Measurements from ENCODE around the gene EXT2. TPM values are rescaled to one million over a fixed set of nuclear protein-coding genes. Genes with fewer than 3 reads are reported as not detected.

Gene EXT2
- total and polyA plus RNA-seq, 2 of the 13 experiments (the other 11 are each of a cell fraction or from before 2014, with no cell fraction given), result 61.5 to 68.7 TPM

GRCh38 chr11:44138286-44138685 is 42.8 kb downstream of the EXT2 start:
- no peak overlapping the region for H3K9ac ChIP-seq (ENCODE audit: insufficient read depth, low read depth, low read length)
- TF ChIP-seq REL (CRISPR knock-in tag; conservative IDR thresholded peaks at IDR 0.05) (no peak), NR2C2 (CRISPR knock-in tag; IDR thresholded peaks at IDR 0.05; ENCODE audit: borderline replicate concordance) (no peak), DNMT1 (CRISPR knock-in tag; IDR thresholded peaks at IDR 0.05) (no peak), MXI1 (IDR thresholded peaks at IDR 0.05; ENCODE audit: borderline replicate concordance, low read depth, low read length) (no peak), RAD51 (IDR thresholded peaks at IDR 0.05; ENCODE audit: borderline replicate concordance) (no peak), ZNF18 (CRISPR knock-in tag; IDR thresholded peaks at IDR 0.05; ENCODE audit: insufficient replicate concordance) (no peak), CCDC6 (CRISPR knock-in tag; IDR thresholded peaks at IDR 0.05) (no peak), SAP130 (CRISPR knock-in tag; IDR thresholded peaks at IDR 0.05; ENCODE audit: low read depth) (no peak), GLMP (CRISPR knock-in tag; IDR thresholded peaks at IDR 0.05; ENCODE audit: borderline replicate concordance) (no peak), ARNTL (CRISPR knock-in tag; IDR thresholded peaks at IDR 0.05) (no peak), SMC3 (IDR thresholded peaks at IDR 0.05; ENCODE audit: low read length) (no peak), ZNF558 (CRISPR knock-in tag; IDR thresholded peaks at IDR 0.05; ENCODE audit: borderline replicate concordance) (no peak), PAF1 (CRISPR knock-in tag; IDR thresholded peaks at IDR 0.05) (no peak), IRX3 (CRISPR knock-in tag; IDR thresholded peaks at IDR 0.05; ENCODE audit: borderline replicate concordance, low read depth) (no peak)
- ChIA-PET CTCF (ENCODE audit: low intra/inter-chr PET ratio, low total read pairs) (no interaction called here), POLR2A (no interaction called here)
- peaks cover 15% of the 10 kb centered on the region for H3K4me1 ChIP-seq (ENCODE audit: insufficient read depth, low read length)
- DNase-seq (ENCODE audit: low spot score), result no peak
- no TSS peak for BruUV-seq (replicated peaks)
- no peaks in the 10 kb centered on the region for H3K79me2 ChIP-seq (ENCODE audit: insufficient read depth, low read length)
- intact Hi-C loops (cut with micrococcal nuclease; ENCODE audit: unreplicated experiment), result loop anchor here (2.0 kb wide), 1 partner anchor 35 kb away; no protein-coding TSS in a partner anchor
- FAIRE-seq, result no peak
- ATAC-seq, result no peak
- in situ Hi-C loops (cut with HindIII; ENCODE audit: extremely low pct_ligation_motif_present, low pct_unique_long_range_greater_than_20kb), result no loop called here
- no peak overlapping the region for H3K4me3 ChIP-seq (replicated peaks in 1 of 3; ENCODE audit: insufficient read depth in 1 of 3, low read depth in 2 of 3, low read length in 3 of 3)
- 98% methylated on average over 2 of the region's 2 CpGs for WGBS (ENCODE audit: low lambda C conversion rate)
- H3K4me2 ChIP-seq (ENCODE audit: low read depth, low read length), result no peak overlapping the region
- H4K20me1 ChIP-seq (ENCODE audit: insufficient read depth, low read length), result no peaks in the 10 kb centered on the region
- H3K27me3 ChIP-seq (ENCODE audit: control insufficient read depth in 1 of 2, insufficient read depth in 2 of 2, low read length in 2 of 2), result no peaks in the 10 kb centered on the region
- no peak overlapping the region for H2AFZ ChIP-seq (ENCODE audit: low read length)
- H3K36me3 ChIP-seq (replicated peaks in 1 of 2; ENCODE audit: control insufficient read depth in 1 of 2, insufficient read depth in 2 of 2, low read length in 2 of 2), result no peaks in the 10 kb centered on the region; a peak in 2 of 5 replicates
- H3K27ac ChIP-seq (ENCODE audit: extremely low read length, insufficient read depth, low read length), result no peak overlapping the region
- H3K9me3 ChIP-seq (ENCODE audit: low read length), result no peaks in the 10 kb centered on the region
